Measurements from ENCODE around the gene SLC7A4. TPM values are rescaled to one million over a fixed set of nuclear protein-coding genes. Genes with fewer than 3 reads are reported as not detected.

Gene SLC7A4
- total RNA-seq, 1 experiment from 2014 or later = not detected

DNA sequence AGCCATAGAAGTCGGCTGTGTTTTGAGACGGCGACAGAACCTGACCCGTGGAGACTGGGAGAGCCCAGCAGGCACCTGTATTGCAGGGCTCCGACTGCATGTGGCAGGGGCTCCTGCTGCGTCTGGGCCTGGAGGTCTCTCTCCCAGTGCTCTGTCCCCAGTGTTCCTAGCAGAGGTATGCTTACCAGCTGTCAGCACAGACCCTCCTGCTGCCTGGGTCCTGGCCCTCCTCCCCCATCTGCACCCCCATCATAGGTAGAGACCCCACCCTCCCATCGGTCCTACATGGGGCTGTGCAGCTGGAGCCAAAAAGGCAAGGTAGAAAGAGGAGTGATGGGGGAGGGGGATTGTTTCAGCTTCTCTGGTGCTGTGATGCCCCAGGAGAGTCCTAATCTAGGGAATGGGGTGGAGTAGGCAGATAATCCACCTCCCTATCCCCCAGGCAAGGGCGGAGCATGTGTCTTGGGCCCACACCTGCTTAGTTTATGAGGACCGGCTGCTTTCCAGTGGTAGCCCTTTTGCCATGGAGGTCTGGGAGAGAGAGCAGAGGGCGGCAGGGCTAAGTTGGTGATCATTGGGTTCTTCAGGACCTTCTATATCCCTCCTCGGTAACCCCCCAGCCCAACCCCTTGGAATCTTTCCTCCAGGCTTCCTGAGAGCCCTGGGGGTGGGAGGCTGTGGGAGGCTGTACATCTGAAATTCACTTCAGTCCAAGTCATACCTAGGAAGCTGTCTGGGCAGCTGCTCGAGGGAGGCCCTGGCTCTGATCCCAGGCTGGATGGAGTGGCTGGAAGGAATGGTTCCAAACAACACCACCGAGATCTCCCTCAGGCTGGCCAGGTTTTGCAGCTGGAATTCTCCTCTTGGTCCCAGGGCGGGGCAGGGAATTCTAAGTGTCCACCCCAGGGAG, 5.3 kb downstream of the SLC7A4 start:
- Mint-ChIP-seq H3K4me1 (ENCODE audit: insufficient read depth, unreplicated experiment) (peaks cover 7% of the 10 kb centered on the region), H3K4me3 (ENCODE audit: unreplicated experiment) (no peak overlapping the region), H3K9me3 (ENCODE audit: unreplicated experiment) (no peaks in the 10 kb centered on the region), H3K27ac (ENCODE audit: low read depth, unreplicated experiment) (no peak overlapping the region), H3K36me3 (ENCODE audit: insufficient read depth, unreplicated experiment) (no peaks in the 10 kb centered on the region), H3K27me3 (ENCODE audit: insufficient read depth, unreplicated experiment) (no peaks in the 10 kb centered on the region)
- peak; percentile 50 for DNase-seq (ENCODE audit: unreplicated experiment)
- ChIA-PET POLR2A (interaction anchor here (1.0 to 2.4 kb wide), 6 partner anchors 9 to 77 kb away, joined by 3 to 13 read pairs (median 4); partner anchors contain the start of gene P2RX6), CTCF (no interaction called here)
- no TSS peak for BruUV-seq (replicated peaks)
- no peak for TF ChIP-seq CTCF (IDR thresholded peaks at IDR 0.05; ENCODE audit: unreplicated experiment)
- intact Hi-C loops (cut with micrococcal nuclease) = no loop called here

DNA sequence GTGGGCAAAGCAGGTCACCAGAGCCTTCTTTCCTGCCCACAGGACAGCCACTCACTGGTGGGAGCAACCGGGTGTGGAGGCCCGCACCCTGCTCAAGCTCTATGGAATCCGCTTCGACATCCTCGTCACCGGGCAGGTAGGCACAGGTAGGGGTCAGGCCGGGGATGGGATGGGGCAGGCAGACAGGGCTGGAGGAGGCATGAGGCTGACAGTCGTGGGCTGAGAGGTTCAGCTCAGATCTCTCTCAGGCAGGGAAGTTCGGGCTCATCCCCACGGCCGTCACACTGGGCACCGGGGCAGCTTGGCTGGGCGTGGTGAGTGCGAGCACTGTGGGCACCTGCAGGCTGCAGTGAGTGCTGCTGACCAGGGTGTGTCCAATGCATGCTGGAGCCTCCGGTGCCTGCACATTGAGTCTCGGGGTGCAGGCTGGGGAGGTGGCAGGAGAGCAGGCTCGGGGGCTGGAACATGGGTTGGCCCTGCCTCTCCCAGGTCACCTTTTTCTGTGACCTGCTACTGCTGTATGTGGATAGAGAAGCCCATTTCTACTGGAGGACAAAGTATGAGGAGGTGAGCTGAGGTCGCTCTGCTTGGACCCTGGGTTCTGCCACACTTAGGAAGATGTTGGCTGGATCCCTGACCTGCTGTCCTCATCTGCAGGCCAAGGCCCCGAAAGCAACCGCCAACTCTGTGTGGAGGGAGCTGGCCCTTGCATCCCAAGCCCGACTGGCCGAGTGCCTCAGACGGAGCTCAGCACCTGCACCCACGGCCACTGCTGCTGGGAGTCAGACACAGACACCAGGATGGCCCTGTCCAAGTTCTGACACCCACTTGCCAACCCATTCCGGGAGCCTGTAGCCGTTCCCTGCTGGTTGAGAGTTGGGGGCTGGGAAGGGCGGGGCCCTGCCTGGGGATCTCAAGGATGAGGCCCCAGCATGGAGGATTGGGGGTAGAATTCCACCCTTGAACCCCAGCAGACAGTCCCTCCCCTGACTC, 6.3 kb downstream of the SLC7A4 start:
- no TSS peak for BruUV-seq (replicated peaks)
- Mint-ChIP-seq H3K27ac (ENCODE audit: low read depth, unreplicated experiment) (no peak overlapping the region), H3K4me1 (ENCODE audit: insufficient read depth, unreplicated experiment) (peaks cover 7% of the 10 kb centered on the region), H3K27me3 (ENCODE audit: insufficient read depth, unreplicated experiment) (no peaks in the 10 kb centered on the region), H3K4me3 (ENCODE audit: unreplicated experiment) (no peak overlapping the region), H3K36me3 (ENCODE audit: insufficient read depth, unreplicated experiment) (no peaks in the 10 kb centered on the region), H3K9me3 (ENCODE audit: unreplicated experiment) (no peaks in the 10 kb centered on the region)
- intact Hi-C loops (cut with micrococcal nuclease) = no loop called here
- TF ChIP-seq CTCF (IDR thresholded peaks at IDR 0.05; ENCODE audit: unreplicated experiment) = no peak
- ChIA-PET CTCF (interaction anchor here (1.1 kb wide), 1 partner anchor 11 kb away, joined by 4 read pairs; the partner anchor contains the start of gene P2RX6), POLR2A (interaction anchor here (1.8 to 2.4 kb wide), 2 partner anchors 11 kb away, joined by 7 to 13 read pairs; partner anchors contain the start of gene P2RX6)
- DNase-seq (ENCODE audit: unreplicated experiment) = no peak

DNA sequence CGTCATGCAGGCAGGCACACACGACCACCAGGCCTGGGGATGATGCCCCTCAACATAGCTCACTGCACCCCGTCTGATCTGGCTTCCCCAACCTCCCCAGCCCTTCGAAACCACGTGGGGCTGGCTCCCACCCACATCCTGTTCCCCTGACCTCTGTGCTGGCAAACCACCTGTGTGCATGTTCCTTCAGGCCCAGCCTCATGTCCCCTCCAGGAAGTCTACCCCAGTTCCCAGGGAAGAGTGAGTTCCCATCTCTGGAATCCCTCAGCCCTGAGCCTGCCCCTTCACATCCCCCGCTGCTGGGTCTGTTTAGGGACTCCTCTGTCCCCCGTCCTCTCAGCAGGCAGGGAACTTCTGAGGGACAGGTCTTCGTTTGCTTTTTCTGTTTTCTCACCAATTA, 7.1 kb downstream of the SLC7A4 start:
- Mint-ChIP-seq H3K4me1 (ENCODE audit: insufficient read depth, unreplicated experiment) (peaks cover 7% of the 10 kb centered on the region), H3K4me3 (ENCODE audit: unreplicated experiment) (no peak overlapping the region), H3K27ac (ENCODE audit: low read depth, unreplicated experiment) (no peak overlapping the region), H3K36me3 (ENCODE audit: insufficient read depth, unreplicated experiment) (no peaks in the 10 kb centered on the region), H3K27me3 (ENCODE audit: insufficient read depth, unreplicated experiment) (no peaks in the 10 kb centered on the region), H3K9me3 (ENCODE audit: unreplicated experiment) (no peaks in the 10 kb centered on the region)
- intact Hi-C loops (cut with micrococcal nuclease) = no loop called here
- ChIA-PET POLR2A (interaction anchor here (2.4 kb wide), 1 partner anchor 12 kb away, joined by 13 read pairs; no protein-coding TSS in a partner anchor), CTCF (interaction anchor here (0.6 to 1.1 kb wide), 2 partner anchors 10 to 13 kb away, joined by 3 to 4 read pairs; partner anchors contain the start of gene P2RX6)
- no TSS peak for BruUV-seq (replicated peaks)
- TF ChIP-seq CTCF (IDR thresholded peaks at IDR 0.05; ENCODE audit: unreplicated experiment) = no peak
- no peak for DNase-seq (ENCODE audit: unreplicated experiment)
